Lung (tissue), 12 donors: Measurements from ENCODE around the gene PTGER1. TPM values are rescaled to one million over a fixed set of nuclear protein-coding genes. Genes with fewer than 3 reads are reported as not detected.
"Not testable (repeated sequence)": the region's sequence is repeated elsewhere in the genome, so short reads cannot be mapped to it uniquely, and the experiment has no call there.

ENCODE experiments used
- ATAC-seq: fragments of 200-7000 bp; cut with Tn5 transposase; one replicate; pipeline ENCODE4 v1.9.1; 2020; ENCODE audit warnings: moderate number of reproducible peaks; ENCODE audit not compliant: insufficient read depth, low FRiP score
- DNase-seq, 3 donors: peaks; one replicate each; pipeline ENCODE4 v3.0.0-alpha.2; 2013 to 2017
- H3K27ac ChIP-seq, 2 donors: one replicate each; pipeline ENCODE4 v1.5.1; 2013; ENCODE audit warnings: mild to moderate bottlenecking in 2 of 2, moderate library complexity in 2 of 2, control low read depth in 1 of 2, inconsistent platforms in 1 of 2, low read depth in 1 of 2, low read length in 1 of 2
- H3K27me3 ChIP-seq, 3 donors: one replicate each; pipeline ENCODE4 v1.5.1; 2013; ENCODE audit warnings: low read length in 2 of 3; ENCODE audit not compliant: control insufficient read depth in 3 of 3, insufficient read depth in 3 of 3
- H3K36me3 ChIP-seq, 4 donors: one replicate each; pipeline ENCODE4 v1.5.1; 2013; ENCODE audit warnings: low read length in 4 of 4, mild to moderate bottlenecking in 1 of 4, moderate library complexity in 1 of 4; ENCODE audit not compliant: control insufficient read depth in 4 of 4, insufficient read depth in 4 of 4
- H3K4me1 ChIP-seq, 5 donors: one replicate each; pipeline ENCODE4 v1.5.1; 2013; ENCODE audit warnings: low read length in 5 of 5, mild to moderate bottlenecking in 2 of 5, moderate library complexity in 1 of 5; ENCODE audit not compliant: control insufficient read depth in 5 of 5, insufficient read depth in 5 of 5
- H3K4me3 ChIP-seq: one replicate; pipeline ENCODE4 v1.5.1; 2013; ENCODE audit warnings: mild to moderate bottlenecking, control low read depth, moderate library complexity
- H3K9ac ChIP-seq, 2 donors: one replicate each; pipeline ENCODE4 v1.5.1; 2013; ENCODE audit warnings: low read length in 2 of 2, control low read depth in 1 of 2; ENCODE audit not compliant: insufficient read depth in 1 of 2
- H3K9me3 ChIP-seq, 4 donors: one replicate each; pipeline ENCODE4 v1.5.1; 2013; ENCODE audit warnings: low read length in 3 of 4, mild to moderate bottlenecking in 1 of 4, moderate library complexity in 1 of 4; ENCODE audit not compliant: control insufficient read depth in 4 of 4, insufficient read depth in 3 of 4
- WGBS, 2 donors: extraction: QIAGEN DNeasy Blood & Tissue Kit; methylation state at CpG; one replicate each; pipeline ENCODE4 v1.1.7; 2013; 5-methylcytosine and 5-hydroxymethylcytosine counted together
- polyA plus RNA-seq, 2 donors: library from polyadenylated mRNA; stranded (reverse); fragments of 200-250 nt; gene quantifications; one replicate each; pipeline ENCODE4 v1.2.1, GENCODE V29; 2013
- total RNA-seq, 2 donors: library from RNA; depleted of rRNA in 1 of 2; stranded (reverse); fragments of >200 nt in 1 of 2; gene quantifications; one replicate each; pipeline ENCODE4 v1.2.1, GENCODE V29; 2014 to 2021
- TF ChIP-seq, protein P1 (sequence below): IDR thresholded peaks from 2 replicates; pipeline ENCODE4 v1.5.1; 2012; ENCODE audit warnings: mild to moderate bottlenecking; ENCODE audit errors: control extremely low read depth, extremely low read depth
- donor health status: control.
- donor health status: control.
- donor health status: Bipolar disorder and iron deficiency.
- donor health status: healthy.
- donor health status: DM: yes; HTN: yes; CAD: no.

Gene PTGER1
- total and polyA plus RNA-seq, 4 donors = 0.73 to 4.3 (median 1.7) TPM

DNA sequence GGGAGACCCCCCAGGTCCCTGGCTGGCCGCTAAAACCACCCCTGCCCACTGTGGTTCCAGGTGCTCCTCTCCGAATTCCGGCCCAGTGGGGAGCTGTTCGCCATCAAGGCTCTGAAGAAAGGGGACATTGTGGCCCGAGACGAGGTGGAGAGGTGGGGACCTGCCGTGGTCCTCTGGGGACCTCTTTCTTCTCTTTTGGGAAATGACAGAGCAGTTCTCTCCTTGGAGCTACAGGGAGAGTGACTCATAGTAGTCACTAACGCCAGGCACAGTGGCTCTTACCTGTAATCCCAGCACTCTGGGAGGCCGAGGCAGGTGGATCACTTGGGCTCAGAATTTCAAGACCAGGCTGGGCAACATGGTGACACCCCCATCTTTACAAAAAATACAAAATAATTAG lies 7.3 kb downstream of the PTGER1 start:
- no peaks in the 10 kb centered on the region for H3K9me3 ChIP-seq
- peaks cover 17 to 54% (median 25%) of the 10 kb centered on the region in 4 donors for H3K36me3 ChIP-seq
- peak in 1 of 3 donors; percentile 4 for DNase-seq
- H3K9ac ChIP-seq = no peak overlapping the region
- no peak overlapping the region for H3K27ac ChIP-seq
- H3K4me1 ChIP-seq = peaks cover 0 to 10% (median 0%) of the 10 kb centered on the region in 5 donors
- H3K4me3 ChIP-seq = no peak overlapping the region
- WGBS, 2 donors = 77 to 82% methylated on average over 9 of the region's 9 CpGs
- H3K27me3 ChIP-seq = peaks cover 0 to 2% (median 0%) of the 10 kb centered on the region in 3 donors
- TF ChIP-seq, protein P1, sequence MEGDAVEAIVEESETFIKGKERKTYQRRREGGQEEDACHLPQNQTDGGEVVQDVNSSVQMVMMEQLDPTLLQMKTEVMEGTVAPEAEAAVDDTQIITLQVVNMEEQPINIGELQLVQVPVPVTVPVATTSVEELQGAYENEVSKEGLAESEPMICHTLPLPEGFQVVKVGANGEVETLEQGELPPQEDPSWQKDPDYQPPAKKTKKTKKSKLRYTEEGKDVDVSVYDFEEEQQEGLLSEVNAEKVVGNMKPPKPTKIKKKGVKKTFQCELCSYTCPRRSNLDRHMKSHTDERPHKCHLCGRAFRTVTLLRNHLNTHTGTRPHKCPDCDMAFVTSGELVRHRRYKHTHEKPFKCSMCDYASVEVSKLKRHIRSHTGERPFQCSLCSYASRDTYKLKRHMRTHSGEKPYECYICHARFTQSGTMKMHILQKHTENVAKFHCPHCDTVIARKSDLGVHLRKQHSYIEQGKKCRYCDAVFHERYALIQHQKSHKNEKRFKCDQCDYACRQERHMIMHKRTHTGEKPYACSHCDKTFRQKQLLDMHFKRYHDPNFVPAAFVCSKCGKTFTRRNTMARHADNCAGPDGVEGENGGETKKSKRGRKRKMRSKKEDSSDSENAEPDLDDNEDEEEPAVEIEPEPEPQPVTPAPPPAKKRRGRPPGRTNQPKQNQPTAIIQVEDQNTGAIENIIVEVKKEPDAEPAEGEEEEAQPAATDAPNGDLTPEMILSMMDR = no peak
- ATAC-seq = no peak

DNA sequence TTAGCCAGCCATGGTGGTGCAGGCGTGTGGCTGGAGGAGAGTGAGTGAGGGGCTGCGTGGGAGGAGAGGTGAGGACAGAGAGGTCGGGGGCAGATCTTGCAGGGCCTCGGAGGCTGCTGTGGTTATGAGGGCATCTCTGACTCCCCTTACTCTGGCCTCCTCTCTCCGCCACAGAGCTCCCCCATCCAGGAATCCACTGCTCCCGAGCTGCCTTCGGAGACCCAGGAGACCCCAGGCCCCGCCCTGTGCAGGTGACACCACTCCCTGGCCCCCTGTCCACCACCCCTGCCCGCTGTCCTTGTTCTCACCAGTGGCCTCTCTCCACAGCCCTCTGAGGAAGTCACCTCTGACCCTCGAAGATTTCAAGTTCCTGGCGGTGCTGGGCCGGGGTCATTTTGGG lies 7.8 kb downstream of the PTGER1 start:
- WGBS, 2 donors = 90% methylated on average over 12 of the region's 12 CpGs
- DNase-seq (no peak), ATAC-seq (no peak)
- no peaks in the 10 kb centered on the region for H3K27me3 ChIP-seq
- peaks cover 17 to 57% (median 27%) of the 10 kb centered on the region in 4 donors for H3K36me3 ChIP-seq
- H3K9me3 ChIP-seq = no peaks in the 10 kb centered on the region
- peaks cover 0 to 6% (median 0%) of the 10 kb centered on the region in 5 donors for H3K4me1 ChIP-seq
- no peak overlapping the region for H3K27ac ChIP-seq
- H3K4me3 ChIP-seq = no peak overlapping the region
- TF ChIP-seq, protein P1 = no peak
- H3K9ac ChIP-seq = no peak overlapping the region

DNA sequence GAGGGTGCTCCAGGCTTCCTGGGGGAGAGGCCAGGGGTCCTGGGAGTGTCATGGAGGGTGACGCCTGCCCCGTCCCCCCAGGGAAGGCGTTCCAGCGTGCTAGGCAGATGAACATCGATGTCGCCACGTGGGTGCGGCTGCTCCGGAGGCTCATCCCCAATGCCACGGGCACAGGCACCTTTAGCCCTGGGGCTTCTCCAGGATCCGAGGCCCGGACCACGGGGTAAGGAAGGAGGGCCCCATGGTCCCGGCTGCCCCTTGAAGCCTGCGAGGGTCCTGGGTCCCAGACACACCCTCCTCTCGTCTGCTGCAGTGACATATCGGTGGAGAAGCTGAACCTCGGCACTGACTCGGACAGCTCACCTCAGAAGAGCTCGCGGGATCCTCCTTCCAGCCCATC lies 11.4 kb downstream of the PTGER1 start:
- Histone ChIP-seq H3K9ac (no peak overlapping the region), H3K27me3 (no peaks in the 10 kb centered on the region), H3K36me3 (peaks cover 18 to 38% (median 21%) of the 10 kb centered on the region in 4 donors), H3K27ac (no peak overlapping the region), H3K9me3 (no peaks in the 10 kb centered on the region), H3K4me3 (no peak overlapping the region), H3K4me1 (no peaks in the 10 kb centered on the region)
- WGBS, 2 donors = 95 to 97% methylated on average over 20 to 21 of the region's 21 CpGs
- no peak for ATAC-seq
- TF ChIP-seq, protein P1 = no peak
- no peak for DNase-seq

DNA sequence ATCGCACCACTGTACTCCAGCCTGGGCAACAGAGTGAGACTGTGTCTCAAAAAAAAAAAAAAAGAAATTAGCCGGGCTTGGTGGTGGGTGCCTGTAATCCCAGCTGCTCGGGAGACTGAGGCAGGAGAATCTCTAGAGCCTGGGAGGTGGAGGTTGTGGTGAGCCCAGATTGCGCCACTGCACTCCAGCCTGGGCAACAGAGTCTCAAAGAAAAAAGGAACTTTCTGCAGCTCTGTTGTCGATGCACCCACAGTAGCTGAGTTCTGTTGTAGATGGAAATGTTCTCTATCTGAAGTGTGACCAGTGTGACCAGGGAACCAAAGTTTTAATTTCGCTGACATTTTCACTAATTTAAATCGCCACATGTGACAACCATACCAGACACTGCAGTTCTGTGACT lies 12.8 kb downstream of the PTGER1 start:
- H3K9ac ChIP-seq, ATAC-seq, DNase-seq, H3K4me1 ChIP-seq, H3K27ac ChIP-seq, H3K9me3 ChIP-seq, H3K27me3 ChIP-seq, H3K4me3 ChIP-seq: not testable (repeated sequence)
- H3K36me3 ChIP-seq = peaks cover 15 to 33% (median 23%) of the 10 kb centered on the region in 4 donors
- 77 to 88% methylated on average over 7 of the region's 7 CpGs for WGBS, 2 donors
